Measurements from ENCODE around the gene MAP2K7.

DNA sequence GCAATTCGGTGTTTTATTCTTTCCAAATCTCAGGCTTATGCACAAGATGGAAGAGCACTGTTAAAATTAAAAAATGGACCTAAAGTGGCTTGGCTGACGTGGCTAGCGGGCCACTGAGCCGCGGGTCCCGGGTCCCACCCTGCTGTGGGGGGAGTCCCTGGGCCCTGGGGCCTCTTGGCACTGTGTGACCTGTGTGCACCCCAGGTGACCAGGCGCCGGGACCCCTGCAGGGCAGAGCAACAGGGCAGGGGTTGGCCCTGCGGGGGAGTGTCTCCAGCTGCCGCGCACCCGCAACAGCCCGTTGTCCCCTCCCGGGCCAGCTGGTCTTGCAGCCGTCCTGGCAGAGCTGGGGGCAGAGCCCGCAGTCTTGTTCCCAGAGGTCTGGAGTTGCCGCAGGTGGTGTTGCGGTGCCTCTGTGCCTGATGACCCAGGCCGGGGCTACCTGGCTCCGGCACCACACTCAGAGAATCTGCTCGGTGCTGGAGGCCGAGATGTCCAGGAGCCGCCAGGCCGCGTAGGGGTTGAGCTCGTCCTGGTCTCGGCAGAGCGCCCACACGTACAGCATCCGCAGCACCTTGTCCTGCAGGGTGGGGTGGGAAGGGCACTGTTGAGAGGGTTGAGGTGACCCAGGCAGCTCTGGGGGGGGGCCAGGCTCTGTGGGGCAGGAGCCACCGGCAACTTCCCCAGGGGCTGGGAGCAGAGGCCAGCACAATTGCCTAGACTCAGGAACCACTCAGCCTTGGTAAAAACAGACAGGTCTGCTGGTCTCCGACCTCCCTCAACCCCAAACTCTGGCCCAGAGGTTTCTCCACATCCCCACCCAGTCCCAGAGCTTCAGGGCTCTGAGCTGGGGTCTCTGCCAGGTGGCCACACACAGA is 23.3 kb downstream of the MAP2K7 start:
- no peak for TF ChIP-seq CTCF (conservative IDR thresholded peaks at IDR 0.05; ENCODE audit: low read depth, low read length)
- no peak for TF ChIP-seq EZH2 (IDR thresholded peaks at IDR 0.05; ENCODE audit: borderline replicate concordance, low read depth, low read length, poor library complexity, severe bottlenecking)
